T-cell (primary cell): ENCODE data around the gene ARHGEF38. TPM values are rescaled to one million over a fixed set of nuclear protein-coding genes. Genes with fewer than 3 reads are reported as not detected.

ENCODE experiments used
- ATAC-seq, 4 experiments: fragments of 200-7000 bp in 3 of 4; fragments of 150-1000 bp in 1 of 4; cut with Tn5 transposase; replicated peaks in 1 of 4; 1 replicate in 3 of 4; 2 replicates in 1 of 4; pipeline ENCODE4 v1.10.0; 2021; ENCODE audit warnings: moderate library complexity in 3 of 4, mild to moderate bottlenecking in 2 of 4, moderate number of reproducible peaks in 1 of 4
- CTCF ChIA-PET, 2 donors: fragments of 300-600 bp; sonication (Branson Sonifier 250); formaldehyde crosslinking; loops; one replicate each; lab custom pipeline; 2022; ENCODE audit warnings: antibody characterized with exemption in 2 of 2; lab: Charles Lee
- POLR2A ChIA-PET, 2 donors: fragments of 300-600 bp; sonication (Branson Sonifier 250); formaldehyde crosslinking; loops; one replicate each; lab custom pipeline; 2022; ENCODE audit warnings: antibody characterized with exemption in 2 of 2; lab: Charles Lee
- DNase-seq, 35 experiments: peaks; one replicate each; pipeline versions ENCODE4 v3.0.0 to v3.0.0-alpha.2; 2013 to 2023
- H3K27ac ChIP-seq: one replicate; pipeline ENCODE4 v1.5.1; 2013; ENCODE audit warnings: low read length
- H3K27me3 ChIP-seq, 2 experiments: replicated peaks in 1 of 2; 1 replicate in 1 of 2; 2 replicates in 1 of 2; pipeline versions ENCODE4 v1.6.1 to v1.7.0; 2013; ENCODE audit warnings: low read length in 1 of 2, mixed read lengths in 1 of 2; ENCODE audit not compliant: control insufficient read depth in 2 of 2, insufficient read depth in 2 of 2; ENCODE audit errors: extremely low read depth in 1 of 2
- H3K36me3 ChIP-seq, 2 donors: 1 replicate in 1 of 2; 2 replicates in 1 of 2; pipeline versions ENCODE4 v1.6.1 to v1.7.0; 2013; ENCODE audit warnings: low read length in 1 of 2; ENCODE audit not compliant: control insufficient read depth in 2 of 2, insufficient read depth in 1 of 2; ENCODE audit errors: extremely low read depth in 1 of 2
- H3K4me1 ChIP-seq, 2 experiments: 1 replicate in 1 of 2; 2 replicates in 1 of 2; pipeline versions ENCODE4 v1.6.1 to v1.7.0; 2013; ENCODE audit warnings: low read length in 2 of 2, mixed read lengths in 1 of 2; ENCODE audit not compliant: insufficient read depth in 2 of 2, control insufficient read depth in 1 of 2; ENCODE audit errors: extremely low read depth in 1 of 2
- H3K4me3 ChIP-seq, 2 donors: 1 replicate in 1 of 2; 2 replicates in 1 of 2; pipeline versions ENCODE4 v1.5.1 to v1.7.0; 2013; ENCODE audit warnings: mild to moderate bottlenecking in 2 of 2, low read length in 1 of 2, moderate library complexity in 1 of 2; ENCODE audit not compliant: control insufficient read depth in 1 of 2; ENCODE audit errors: extremely low read depth in 1 of 2
- H3K9me3 ChIP-seq: 2 replicates; pipeline ENCODE4 v1.7.0; 2013
- H3K27ac Mint-ChIP-seq, 2 donors: one replicate each; pipeline ENCODE4 v1.8.0; 2020 to 2021; ENCODE audit warnings: mild to moderate bottlenecking in 2 of 2, mixed read lengths in 2 of 2
- H3K27me3 Mint-ChIP-seq, 2 donors: one replicate each; pipeline ENCODE4 v1.8.0; 2021 to 2022; ENCODE audit warnings: mixed read lengths in 2 of 2
- H3K36me3 Mint-ChIP-seq: one replicate; pipeline ENCODE4 v1.8.0; 2021; ENCODE audit warnings: mixed read lengths
- H3K4me1 Mint-ChIP-seq, 3 donors: one replicate each; pipeline ENCODE4 v1.8.0; 2020 to 2022; ENCODE audit warnings: mixed read lengths in 3 of 3, mild to moderate bottlenecking in 1 of 3
- H3K4me3 Mint-ChIP-seq, 3 donors: one replicate each; pipeline ENCODE4 v1.8.0; 2020 to 2022; ENCODE audit warnings: mild to moderate bottlenecking in 3 of 3, mixed read lengths in 3 of 3, moderate library complexity in 3 of 3
- H3K9me3 Mint-ChIP-seq, 3 donors: one replicate each; pipeline ENCODE4 v1.8.0; 2020 to 2022; ENCODE audit warnings: mixed read lengths in 3 of 3
- WGBS: methylation state at CpG from one replicate; pipeline ENCODE4 v1.1.5; 2013; ENCODE audit warnings: missing lambda C conversion rate; ENCODE audit not compliant: insufficient coverage; 5-methylcytosine and 5-hydroxymethylcytosine counted together
- total RNA-seq, 35 experiments: library from RNA in 6 of 35; stranded (reverse) in 6 of 35; fragments of 120-200 nt in 1 of 35; gene quantifications; one replicate each; pipeline versions ENCODE4 v1.2.1 to v1.2.4 and lab custom pipeline; 2013 to 2026

ARHGEF38 gene
- total RNA-seq, 5 donors from 2014 or later (not counting 1 experiment from before 2014, with no cell fraction given) = not detected

DNA sequence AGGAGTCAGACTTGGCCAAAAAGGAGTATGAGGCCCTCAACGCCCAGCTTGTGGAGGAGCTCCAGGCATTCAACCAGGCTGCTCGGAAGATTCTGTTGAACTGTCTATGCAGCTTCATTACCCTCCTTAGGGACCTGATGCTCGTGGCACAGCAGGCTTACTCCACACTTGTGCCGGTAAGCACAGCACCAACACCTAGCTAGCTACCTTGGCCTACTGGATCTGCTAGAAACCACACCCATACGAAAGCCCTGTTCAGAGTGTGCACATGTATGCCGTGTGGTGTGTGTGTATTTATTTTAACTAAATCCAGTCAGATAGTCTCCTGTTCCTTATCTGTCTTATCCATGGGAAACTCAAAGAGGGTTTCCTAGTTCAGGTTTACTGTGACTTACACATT lies 106.8 kb downstream of the ARHGEF38 start:
- ATAC-seq (no peak), DNase-seq (no peak)
- Mint-ChIP-seq H3K4me1 (no peaks in the 10 kb centered on the region), H3K27me3 (peaks cover 4 to 11% of the 10 kb centered on the region in 2 donors), H3K9me3 (no peaks in the 10 kb centered on the region), H3K4me3 (no peak overlapping the region), H3K27ac (no peak overlapping the region), H3K36me3 (no peaks in the 10 kb centered on the region)
- no peaks in the 10 kb centered on the region for H3K9me3 ChIP-seq
- H3K4me1 ChIP-seq = no peaks in the 10 kb centered on the region
- H3K27ac ChIP-seq = no peak overlapping the region
- H3K36me3 ChIP-seq = no peaks in the 10 kb centered on the region
- H3K27me3 ChIP-seq = peaks cover 0 to 3% of the 10 kb centered on the region in 2 experiments
- ChIA-PET POLR2A (interaction anchor here in 1 of 2 donors (1.0 kb wide), 1 partner anchor 10 kb away, joined by 3 read pairs; no protein-coding TSS in a partner anchor), CTCF (interaction anchor here in 1 of 2 donors (0.5 kb wide), 1 partner anchor 90 kb away, joined by 4 read pairs; no protein-coding TSS in a partner anchor)
- H3K4me3 ChIP-seq = no peak overlapping the region
- 83% methylated on average over 3 of the region's 6 CpGs for WGBS

DNA sequence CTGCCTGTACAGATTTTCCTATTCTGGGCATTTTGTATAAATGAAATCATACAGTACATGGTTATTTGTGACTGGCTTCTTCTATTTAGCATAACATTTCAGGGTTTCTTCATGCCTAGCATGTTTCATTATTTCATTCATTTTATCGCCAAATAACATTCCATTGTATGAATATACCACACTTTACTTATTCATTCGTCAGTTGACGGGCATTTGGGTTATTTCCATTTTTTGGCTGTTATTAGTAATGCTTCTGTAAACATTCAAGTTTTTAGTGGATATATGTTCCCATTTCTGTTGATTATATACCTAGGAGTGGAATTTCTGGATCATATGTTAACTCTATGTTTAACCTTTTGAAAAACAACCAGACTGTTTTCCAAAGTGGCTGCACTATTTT lies 108.6 kb downstream of the ARHGEF38 start:
- no peaks in the 10 kb centered on the region for H3K4me1 ChIP-seq
- no CpG with 5 or more reads among the region's 3 CpGs for WGBS
- H3K4me3 Mint-ChIP-seq = no peak overlapping the region
- no peak overlapping the region for H3K4me3 ChIP-seq
- H3K36me3 ChIP-seq = no peaks in the 10 kb centered on the region
- ChIA-PET POLR2A (no interaction called here), CTCF (no interaction called here)
- peaks cover 5 to 8% of the 10 kb centered on the region in 2 donors for H3K27me3 Mint-ChIP-seq
- no peak overlapping the region for H3K27ac Mint-ChIP-seq
- no peak overlapping the region for H3K27ac ChIP-seq
- H3K9me3 Mint-ChIP-seq = no peaks in the 10 kb centered on the region
- no peaks in the 10 kb centered on the region for H3K36me3 Mint-ChIP-seq
- ATAC-seq (no peak), DNase-seq (no peak)
- H3K27me3 ChIP-seq = peaks cover 0 to 8% of the 10 kb centered on the region in 2 experiments
- no peaks in the 10 kb centered on the region for H3K4me1 Mint-ChIP-seq
- H3K9me3 ChIP-seq = no peaks in the 10 kb centered on the region

DNA sequence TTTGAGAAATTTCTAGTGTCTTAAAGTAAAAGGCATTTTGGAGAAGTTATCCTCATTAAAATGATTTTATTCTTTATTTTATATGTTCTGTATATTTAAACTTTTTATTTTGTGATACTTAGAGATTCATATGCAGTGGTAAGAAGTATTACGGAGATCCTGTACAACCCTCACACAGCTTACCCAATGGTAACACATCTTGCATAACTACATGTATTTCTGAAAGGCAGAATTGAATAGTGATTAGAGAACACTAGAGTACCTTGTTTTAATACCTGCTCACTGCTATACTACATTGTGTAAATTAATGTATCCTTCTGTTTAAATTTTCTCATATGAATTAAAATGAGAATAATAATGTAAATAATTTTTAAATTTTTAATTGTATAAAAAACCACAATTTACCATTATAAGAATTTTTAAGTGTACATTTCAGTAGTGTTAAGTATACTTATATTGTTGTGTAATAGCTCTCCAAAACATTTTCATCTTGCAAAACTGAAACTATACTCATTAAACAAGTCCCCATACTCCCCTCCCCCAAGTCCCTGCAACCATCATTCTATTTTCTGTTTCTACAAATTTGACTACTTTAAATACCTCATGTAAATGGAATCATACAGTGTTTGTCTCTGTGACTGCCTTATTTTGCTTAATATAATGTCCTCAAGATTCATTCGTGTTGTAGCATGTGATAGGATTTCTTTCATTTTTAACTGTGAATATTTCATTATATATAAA lies 110.7 kb downstream of the ARHGEF38 start:
- Mint-ChIP-seq H3K9me3 (no peaks in the 10 kb centered on the region), H3K27ac (no peak overlapping the region), H3K27me3 (peaks cover 4 to 11% of the 10 kb centered on the region in 2 donors), H3K4me3 (no peak overlapping the region), H3K4me1 (no peaks in the 10 kb centered on the region), H3K36me3 (no peaks in the 10 kb centered on the region)
- POLR2A ChIA-PET = no interaction called here
- Histone ChIP-seq H3K27me3 (peaks cover 0 to 8% of the 10 kb centered on the region in 2 experiments), H3K9me3 (no peaks in the 10 kb centered on the region), H3K4me1 (no peaks in the 10 kb centered on the region), H3K36me3 (no peaks in the 10 kb centered on the region), H3K4me3 (no peak overlapping the region), H3K27ac (no peak overlapping the region)
- DNase-seq (no peak), ATAC-seq (no peak)
- no CpG with 5 or more reads among the region's 2 CpGs for WGBS
- CTCF ChIA-PET = no interaction called here

DNA sequence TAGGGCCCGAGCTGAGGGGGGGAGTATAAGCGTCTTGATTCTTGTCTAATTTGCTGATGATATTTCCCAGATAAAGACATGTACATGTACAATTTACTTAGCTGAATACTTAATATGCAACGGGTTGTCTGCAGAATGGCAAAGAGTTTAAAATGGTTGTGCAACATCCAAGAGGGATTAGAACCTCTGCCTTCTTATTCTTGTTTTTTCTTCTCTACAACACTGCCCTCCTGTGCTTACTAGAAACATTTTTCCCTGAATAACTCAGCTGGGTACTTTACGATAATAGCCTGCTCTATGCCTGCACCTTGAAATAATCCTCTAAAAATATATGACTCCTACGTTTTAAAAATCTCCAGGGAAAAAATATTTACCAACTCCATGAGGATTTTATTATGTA lies 114.3 kb downstream of the ARHGEF38 start:
- ChIA-PET POLR2A (no interaction called here), CTCF (no interaction called here)
- Mint-ChIP-seq H3K27me3 (peaks cover 10 to 15% of the 10 kb centered on the region in 2 donors), H3K4me3 (no peak overlapping the region), H3K9me3 (no peaks in the 10 kb centered on the region), H3K4me1 (no peaks in the 10 kb centered on the region), H3K27ac (no peak overlapping the region), H3K36me3 (no peaks in the 10 kb centered on the region)
- ATAC-seq (no peak), DNase-seq (no peak)
- no peaks in the 10 kb centered on the region for H3K9me3 ChIP-seq
- no peaks in the 10 kb centered on the region for H3K36me3 ChIP-seq
- no peak overlapping the region for H3K4me3 ChIP-seq
- no peaks in the 10 kb centered on the region for H3K4me1 ChIP-seq
- H3K27me3 ChIP-seq = peaks cover 0 to 10% of the 10 kb centered on the region in 2 experiments
- no peak overlapping the region for H3K27ac ChIP-seq
- 80% methylated on average over 1 of the region's 5 CpGs for WGBS

DNA sequence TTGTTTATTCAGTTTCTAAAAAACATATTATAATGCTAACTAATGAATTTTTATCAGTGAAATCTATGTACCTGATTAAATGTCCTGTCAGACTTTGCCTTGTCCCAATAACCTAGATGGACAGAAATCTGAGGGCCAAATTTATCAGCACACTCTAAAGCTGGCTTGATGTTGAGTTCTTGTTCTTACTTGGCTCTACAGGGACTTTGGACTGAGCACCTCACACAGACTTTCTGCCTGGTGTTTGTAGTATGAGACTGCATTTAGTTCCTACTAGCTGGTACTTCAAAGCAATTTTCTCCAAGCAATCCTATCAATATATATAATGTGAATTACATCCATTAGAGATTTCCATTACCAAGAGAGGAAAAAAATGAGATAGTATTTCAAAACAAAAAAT lies 118.3 kb downstream of the ARHGEF38 start:
- ATAC-seq (no peak), DNase-seq (no peak)
- Histone ChIP-seq H3K36me3 (no peaks in the 10 kb centered on the region), H3K9me3 (no peaks in the 10 kb centered on the region), H3K27ac (no peak overlapping the region), H3K4me1 (no peaks in the 10 kb centered on the region), H3K27me3 (peaks cover 0 to 2% of the 10 kb centered on the region in 2 experiments), H3K4me3 (no peak overlapping the region)
- Mint-ChIP-seq H3K27ac (no peak overlapping the region), H3K27me3 (peaks cover 14 to 26% of the 10 kb centered on the region in 2 donors), H3K4me3 (no peak overlapping the region), H3K4me1 (no peaks in the 10 kb centered on the region), H3K9me3 (no peaks in the 10 kb centered on the region), H3K36me3 (no peaks in the 10 kb centered on the region)
- CTCF ChIA-PET = no interaction called here
- POLR2A ChIA-PET = no interaction called here

DNA sequence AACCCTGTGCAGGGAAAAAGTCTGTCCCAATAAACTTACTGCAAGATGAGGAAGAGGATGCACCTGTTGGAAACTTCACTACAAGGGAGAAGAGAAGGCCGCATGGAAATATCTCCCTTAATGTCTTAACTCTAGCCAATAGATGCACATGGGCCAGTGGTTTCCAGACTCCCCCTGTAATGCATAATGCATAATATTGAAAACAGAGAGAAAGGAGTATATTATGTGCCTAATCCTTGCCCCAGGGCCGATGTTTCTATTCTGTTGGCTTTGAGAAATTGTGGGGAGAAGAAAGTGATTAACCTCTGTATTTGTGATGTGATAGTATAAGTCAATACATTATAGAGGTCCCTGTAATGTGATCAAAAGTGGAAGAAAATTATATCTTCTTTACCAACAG lies 118.9 kb downstream of the ARHGEF38 start:
- Histone ChIP-seq H3K36me3 (no peaks in the 10 kb centered on the region), H3K27ac (no peak overlapping the region), H3K4me3 (no peak overlapping the region), H3K9me3 (no peaks in the 10 kb centered on the region), H3K27me3 (peaks cover 0 to 2% of the 10 kb centered on the region in 2 experiments), H3K4me1 (no peaks in the 10 kb centered on the region)
- no peak for DNase-seq
- Mint-ChIP-seq H3K9me3 (no peaks in the 10 kb centered on the region), H3K36me3 (no peaks in the 10 kb centered on the region), H3K27me3 (peaks cover 11 to 26% of the 10 kb centered on the region in 2 donors), H3K4me1 (no peaks in the 10 kb centered on the region), H3K4me3 (no peak overlapping the region), H3K27ac (no peak overlapping the region)
- WGBS = no CpG with 5 or more reads among the region's 2 CpGs
- ATAC-seq = no peak
- POLR2A ChIA-PET = no interaction called here
- CTCF ChIA-PET = no interaction called here
